Measurements from ENCODE around the gene RAB24. TPM values are rescaled to one million over a fixed set of nuclear protein-coding genes. Genes with fewer than 3 reads are reported as not detected.

RAB24 gene
- total RNA-seq, 1 donor from 2014 or later = 36.7 TPM

GRCh38 chr5:177349762-177350161 lies 46.2 kb upstream of the RAB24 start:
- H3K9me3 Mint-ChIP-seq (ENCODE audit: low read depth) = no peaks in the 10 kb centered on the region
- no peak for TF ChIP-seq CTCF (IDR thresholded peaks at IDR 0.05)
- H3K27ac Mint-ChIP-seq (ENCODE audit: unreplicated experiment) = no peak overlapping the region
- no peaks in the 10 kb centered on the region for H3K27me3 Mint-ChIP-seq (ENCODE audit: low read depth)
- no peaks in the 10 kb centered on the region for H3K36me3 Mint-ChIP-seq (ENCODE audit: low read depth)
- no peak for DNase-seq (ENCODE audit: low spot score)
- H3K4me1 Mint-ChIP-seq (ENCODE audit: low read depth) = peaks cover 41% of the 10 kb centered on the region
- H3K4me3 Mint-ChIP-seq (ENCODE audit: unreplicated experiment) = peak overlapping the region; percentile 95

- no peak for DNase-seq (ENCODE audit: low spot score)
- no peak for TF ChIP-seq CTCF (IDR thresholded peaks at IDR 0.05)
- Mint-ChIP-seq H3K36me3 (ENCODE audit: low read depth) (no peaks in the 10 kb centered on the region), H3K27ac (ENCODE audit: unreplicated experiment) (peak overlapping the region; percentile 55), H3K27me3 (ENCODE audit: low read depth) (no peaks in the 10 kb centered on the region), H3K9me3 (ENCODE audit: low read depth) (no peaks in the 10 kb centered on the region), H3K4me3 (ENCODE audit: unreplicated experiment) (peak overlapping the region; percentile 95), H3K4me1 (ENCODE audit: low read depth) (peaks cover 41% of the 10 kb centered on the region)
Measured at GRCh38 chr5:177349362-177349647, 45.8 kb upstream of the RAB24 start.

- DNase-seq (ENCODE audit: low spot score) = no peak
- Mint-ChIP-seq H3K36me3 (ENCODE audit: low read depth) (peaks cover 2% of the 10 kb centered on the region), H3K4me1 (ENCODE audit: low read depth) (peaks cover 41% of the 10 kb centered on the region), H3K27me3 (ENCODE audit: low read depth) (no peaks in the 10 kb centered on the region), H3K4me3 (ENCODE audit: unreplicated experiment) (no peak overlapping the region), H3K9me3 (ENCODE audit: low read depth) (no peaks in the 10 kb centered on the region), H3K27ac (ENCODE audit: unreplicated experiment) (no peak overlapping the region)
- TF ChIP-seq CTCF (IDR thresholded peaks at IDR 0.05) = no peak
Measured at GRCh38 chr5:177347699-177348098, 44.2 kb upstream of the RAB24 start.

GRCh38 chr5:177346820-177347219 lies 43.3 kb upstream of the RAB24 start:
- H3K27me3 Mint-ChIP-seq (ENCODE audit: low read depth) = no peaks in the 10 kb centered on the region
- no peak for TF ChIP-seq CTCF (IDR thresholded peaks at IDR 0.05)
- DNase-seq (ENCODE audit: low spot score) = no peak
- peaks cover 2% of the 10 kb centered on the region for H3K36me3 Mint-ChIP-seq (ENCODE audit: low read depth)
- no peak overlapping the region for H3K4me3 Mint-ChIP-seq (ENCODE audit: unreplicated experiment)
- no peak overlapping the region for H3K27ac Mint-ChIP-seq (ENCODE audit: unreplicated experiment)
- H3K4me1 Mint-ChIP-seq (ENCODE audit: low read depth) = peaks cover 35% of the 10 kb centered on the region
- no peaks in the 10 kb centered on the region for H3K9me3 Mint-ChIP-seq (ENCODE audit: low read depth)

- Mint-ChIP-seq H3K4me1 (ENCODE audit: low read depth) (peaks cover 22% of the 10 kb centered on the region), H3K27ac (ENCODE audit: unreplicated experiment) (no peak overlapping the region), H3K4me3 (ENCODE audit: unreplicated experiment) (no peak overlapping the region), H3K9me3 (ENCODE audit: low read depth) (no peaks in the 10 kb centered on the region), H3K27me3 (ENCODE audit: low read depth) (no peaks in the 10 kb centered on the region), H3K36me3 (ENCODE audit: low read depth) (peaks cover 10% of the 10 kb centered on the region)
- no peak for TF ChIP-seq CTCF (IDR thresholded peaks at IDR 0.05)
- DNase-seq (ENCODE audit: low spot score) = no peak
Measured at GRCh38 chr5:177344891-177345290, 41.4 kb upstream of the RAB24 start.

Data from chondrocyte (in vitro differentiated cells).